ENCODE measurements around the gene IFT81.

The IFT81 gene

GRCh38 chr12:110159671-110160245 is 35.6 kb downstream of the IFT81 start:
- DNase-seq = no peak

- no peak for DNase-seq
Measured at GRCh38 chr12:110165540-110166159, 41.5 kb downstream of the IFT81 start.

- no peak for DNase-seq
Measured at GRCh38 chr12:110168732-110169455, 44.7 kb downstream of the IFT81 start.

GRCh38 chr12:110170535-110171185 is 46.5 kb downstream of the IFT81 start:
- no peak for DNase-seq

- no peak for DNase-seq
Measured at GRCh38 chr12:110171186-110171538, 47.0 kb downstream of the IFT81 start.

- DNase-seq = no peak
Measured at GRCh38 chr12:110171636-110172035, 47.5 kb downstream of the IFT81 start.

- no peak for DNase-seq
Measured at GRCh38 chr12:110174373-110174996, 50.3 kb downstream of the IFT81 start.

- DNase-seq = no peak
Measured at GRCh38 chr12:110175201-110175600, 51.0 kb downstream of the IFT81 start.

- no peak for DNase-seq
Measured at GRCh38 chr12:110176745-110177144, 52.6 kb downstream of the IFT81 start.

GRCh38 chr12:110179291-110179690 is 55.1 kb downstream of the IFT81 start:
- no peak for DNase-seq

GRCh38 chr12:110180591-110181005 is 56.4 kb downstream of the IFT81 start:
- DNase-seq = no peak

GRCh38 chr12:110182281-110182680 is 58.1 kb downstream of the IFT81 start:
- no peak for DNase-seq

- DNase-seq = peak in 9 of 14 donors; percentile 5 to 35 (median 22)
Measured at GRCh38 chr12:110183386-110183785, 59.2 kb downstream of the IFT81 start.

GRCh38 chr12:110185626-110186025 is 61.5 kb downstream of the IFT81 start:
- no peak for DNase-seq

- DNase-seq = no peak
Measured at GRCh38 chr12:110186059-110186458, 61.9 kb downstream of the IFT81 start.

- no peak for DNase-seq
Measured at GRCh38 chr12:110193196-110193595, 69.0 kb downstream of the IFT81 start.

- no peak for DNase-seq
Measured at GRCh38 chr12:110197003-110197402, 72.8 kb downstream of the IFT81 start.

- no peak for DNase-seq
Measured at GRCh38 chr12:110198386-110198785, 74.2 kb downstream of the IFT81 start.

- DNase-seq = peak in 1 of 14 donors; percentile 36
Measured at GRCh38 chr12:110199339-110200123, 75.4 kb downstream of the IFT81 start.

GRCh38 chr12:110200124-110200417 is 75.9 kb downstream of the IFT81 start:
- DNase-seq = no peak

- DNase-seq = no peak
Measured at GRCh38 chr12:110201995-110202394, 77.8 kb downstream of the IFT81 start.

- DNase-seq = peak in 2 of 14 donors; percentile 5 to 22
Measured at GRCh38 chr12:110203546-110203945, 79.4 kb downstream of the IFT81 start.
